Muscle of back (tissue), 11 donors: ENCODE measurements around the gene PPFIA4. TPM values are rescaled to one million over a fixed set of nuclear protein-coding genes. Genes with fewer than 3 reads are reported as not detected.

Source experiments
- DNase-seq, 3 donors: peaks; one replicate each; pipeline versions ENCODE4 v3.0.0 to v3.0.0-alpha.2; 2013
- polyA plus RNA-seq, 10 donors: library from polyadenylated mRNA; unstranded; fragments of 120-200 nt; gene quantifications; one replicate each; pipeline ENCODE4 v1.2.1, GENCODE V29; 2013; ENCODE audit not compliant: insufficient read length in 10 of 10

Gene PPFIA4
- polyA plus RNA-seq, 10 donors, result 19.9 to 68.4 (median 43.9) TPM

DNA sequence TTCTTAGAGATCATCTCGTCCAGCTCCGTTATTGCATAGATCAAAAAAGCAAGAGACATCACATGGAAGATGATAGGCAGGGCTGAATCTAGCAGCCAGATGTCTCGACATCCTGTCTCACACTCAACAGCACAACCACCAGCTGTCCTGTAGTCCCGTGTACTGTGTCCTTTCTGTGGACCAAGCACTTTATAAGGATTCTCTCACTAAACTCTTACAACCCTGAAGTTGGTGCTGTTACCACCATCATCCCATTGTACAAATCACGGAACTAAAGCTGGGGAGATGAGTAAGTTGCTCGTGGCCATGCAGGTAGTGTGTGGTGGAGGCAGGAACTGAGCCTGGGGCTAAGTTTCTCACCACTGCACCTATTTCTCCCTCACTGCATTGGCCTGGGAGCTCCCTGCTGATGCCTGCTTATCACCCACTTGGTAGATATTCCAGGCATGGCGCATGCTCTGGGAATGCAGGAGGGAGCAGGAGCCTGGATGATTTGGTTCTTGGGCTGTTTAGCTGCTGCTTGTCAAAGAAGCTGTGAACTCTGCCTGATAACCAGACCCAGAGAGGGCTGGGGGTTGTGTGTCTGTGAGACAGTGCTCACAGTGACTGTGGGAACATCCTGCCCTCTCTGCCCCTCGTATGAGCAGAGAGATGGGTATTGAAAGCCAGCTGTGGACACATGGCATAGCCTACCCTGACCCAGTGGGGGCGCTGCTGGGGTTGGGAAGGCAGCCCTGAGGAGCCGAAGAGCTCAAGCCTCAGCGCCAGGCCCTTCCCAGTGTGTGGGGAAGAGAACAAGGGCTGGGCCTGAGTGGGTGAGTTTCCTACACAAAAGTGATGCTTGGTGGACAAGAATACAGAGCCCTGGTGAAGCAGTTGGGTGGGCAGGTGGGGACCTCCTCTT lies 13.6 kb downstream of the PPFIA4 start:
- DNase-seq, result no peak

DNA sequence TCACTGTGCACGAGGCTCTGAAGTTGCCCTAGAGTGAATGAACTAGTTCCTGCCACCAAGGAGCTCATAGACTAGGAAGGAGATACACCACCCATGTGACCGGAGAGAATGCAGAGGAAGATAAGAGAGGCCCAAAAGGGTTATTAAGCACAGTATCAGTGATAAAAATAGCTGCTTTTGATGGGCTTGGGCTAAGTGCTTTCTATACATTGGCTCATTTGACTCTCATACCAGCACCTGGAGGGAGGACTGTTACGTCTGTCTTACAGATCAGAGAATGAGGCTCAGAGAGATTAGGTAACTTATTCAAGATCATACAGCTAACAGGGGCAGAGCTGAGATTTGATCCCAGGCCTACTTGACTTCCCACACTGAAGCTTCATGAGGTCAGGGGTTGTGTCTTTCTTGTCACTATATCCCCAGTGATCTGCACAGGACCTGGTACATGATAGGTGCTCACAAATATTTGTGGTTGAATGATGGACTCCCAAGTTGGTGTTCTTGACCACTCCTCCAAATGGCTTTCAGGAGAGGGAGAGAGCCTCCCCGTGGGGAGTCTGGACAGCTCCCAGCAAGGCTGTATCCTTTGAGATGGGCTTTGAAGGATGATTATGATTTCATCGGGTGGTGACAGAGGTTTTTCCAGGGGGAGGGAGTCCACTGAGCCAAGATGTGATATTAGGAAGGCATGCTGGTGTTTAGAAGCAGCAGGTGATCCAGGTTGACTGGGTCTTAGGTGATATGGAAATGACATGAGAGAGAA lies 14.4 kb downstream of the PPFIA4 start:
- DNase-seq, result no peak

DNA sequence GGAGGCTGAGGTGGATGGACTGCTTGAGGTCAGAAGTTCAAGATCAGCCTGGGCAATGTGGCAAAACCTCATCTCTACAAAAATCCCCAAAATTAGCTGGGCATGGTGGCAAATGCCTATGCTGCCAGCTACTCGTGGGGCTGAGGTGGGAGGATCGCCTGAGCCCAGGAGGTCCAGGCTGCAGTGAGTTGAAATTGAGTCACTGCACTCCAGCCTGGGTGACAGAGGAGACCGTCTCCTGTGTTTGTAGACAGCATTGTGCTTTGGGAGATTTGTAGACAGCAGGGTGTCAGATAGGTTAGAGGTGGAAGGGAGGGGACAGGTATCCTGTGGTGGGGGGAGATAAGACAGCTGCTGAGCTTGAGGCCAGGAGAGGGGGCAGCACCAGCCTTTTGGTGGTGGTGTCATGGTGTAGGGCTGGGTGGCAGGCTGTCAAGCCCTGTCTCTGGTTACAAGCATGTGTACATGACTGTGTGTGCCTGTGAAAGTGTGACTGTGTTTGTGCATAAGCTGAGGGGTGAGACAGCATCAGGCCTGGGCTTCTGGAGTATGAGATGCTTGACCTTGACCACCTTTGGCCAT lies 15.2 kb downstream of the PPFIA4 start:
- no peak for DNase-seq

DNA sequence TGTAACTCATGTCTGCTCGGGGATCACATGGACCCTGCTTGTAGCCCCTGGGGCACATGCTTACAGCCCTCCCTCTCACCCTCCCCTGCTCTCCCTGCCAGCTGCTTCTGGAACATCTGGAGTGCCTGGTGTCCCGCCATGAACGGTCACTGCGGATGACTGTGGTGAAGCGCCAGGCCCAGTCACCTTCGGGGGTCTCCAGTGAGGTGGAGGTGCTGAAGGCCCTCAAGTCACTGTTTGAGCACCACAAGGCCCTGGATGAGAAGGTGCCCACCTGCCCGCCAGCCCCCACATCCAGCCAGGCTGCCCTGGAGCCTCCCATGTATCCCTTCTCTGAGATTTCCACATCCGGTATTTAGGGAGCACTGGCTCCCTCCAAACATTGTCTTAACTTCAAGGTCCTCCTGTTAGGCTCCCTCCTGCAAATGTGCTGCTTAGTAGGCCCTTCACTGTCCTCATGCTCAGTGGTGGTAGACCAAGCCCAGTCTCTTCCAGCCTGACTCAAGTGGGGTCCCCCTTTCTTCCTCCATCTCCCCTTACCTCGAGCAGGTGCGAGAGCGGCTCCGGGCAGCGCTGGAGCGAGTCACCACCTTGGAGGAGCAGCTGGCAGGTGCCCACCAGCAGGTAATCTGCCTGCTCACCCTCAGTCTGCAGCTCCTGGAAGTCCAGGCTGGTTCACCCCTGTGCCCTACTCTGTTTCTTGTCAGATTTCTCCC lies 17.7 kb downstream of the PPFIA4 start:
- no peak for DNase-seq

DNA sequence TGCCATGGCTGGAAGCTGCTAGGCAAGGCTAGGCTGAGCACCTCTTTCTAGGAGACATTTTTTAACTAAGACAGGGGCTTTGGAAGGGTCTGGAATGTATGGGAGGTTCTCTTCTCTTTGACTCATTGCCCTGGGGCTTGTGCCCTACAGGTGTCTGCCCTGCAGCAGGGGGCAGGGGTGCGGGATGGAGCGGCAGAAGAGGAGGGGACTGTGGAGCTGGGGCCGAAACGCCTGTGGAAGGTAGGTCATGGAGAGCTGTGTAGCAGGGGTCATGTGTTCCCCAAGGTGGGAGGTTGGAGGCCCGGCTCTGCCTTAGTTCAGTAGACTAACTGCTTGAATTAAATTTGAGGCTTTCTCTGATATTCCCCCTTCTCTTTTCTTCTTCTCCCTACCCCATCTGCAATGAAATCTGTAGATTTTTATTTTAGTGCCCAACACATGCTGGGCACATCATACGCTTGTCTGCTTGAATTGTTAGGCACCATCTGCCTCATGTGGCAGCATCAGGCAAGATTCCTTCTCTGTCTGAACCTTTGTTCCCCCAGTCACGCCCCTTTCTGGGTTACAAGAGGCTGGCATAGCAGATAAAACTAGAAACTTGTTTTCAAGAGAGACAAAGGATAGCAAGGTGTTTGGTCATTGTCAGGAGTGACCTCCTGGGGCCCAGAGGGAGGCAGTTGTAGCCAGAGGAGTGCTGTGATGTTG lies 18.4 kb downstream of the PPFIA4 start:
- DNase-seq, result no peak

DNA sequence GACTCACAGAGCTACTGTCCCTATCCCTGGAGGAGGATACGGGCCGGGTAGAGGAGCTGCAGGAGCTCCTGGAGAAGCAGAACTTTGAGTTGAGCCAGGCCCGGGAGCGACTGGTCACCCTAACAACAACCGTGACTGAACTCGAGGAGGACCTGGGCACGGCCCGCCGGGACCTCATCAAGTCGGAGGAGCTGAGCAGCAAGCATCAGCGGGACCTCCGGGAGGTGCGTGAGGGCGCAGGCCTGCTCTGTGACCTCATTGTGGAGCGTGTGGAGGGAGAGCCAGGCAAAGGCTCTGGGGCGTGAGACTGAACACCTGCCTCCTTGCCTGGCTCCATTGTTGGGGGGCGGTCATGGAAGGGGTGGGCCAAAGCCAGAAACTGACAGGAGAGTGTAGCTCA lies 19.0 kb downstream of the PPFIA4 start:
- DNase-seq, result no peak

DNA sequence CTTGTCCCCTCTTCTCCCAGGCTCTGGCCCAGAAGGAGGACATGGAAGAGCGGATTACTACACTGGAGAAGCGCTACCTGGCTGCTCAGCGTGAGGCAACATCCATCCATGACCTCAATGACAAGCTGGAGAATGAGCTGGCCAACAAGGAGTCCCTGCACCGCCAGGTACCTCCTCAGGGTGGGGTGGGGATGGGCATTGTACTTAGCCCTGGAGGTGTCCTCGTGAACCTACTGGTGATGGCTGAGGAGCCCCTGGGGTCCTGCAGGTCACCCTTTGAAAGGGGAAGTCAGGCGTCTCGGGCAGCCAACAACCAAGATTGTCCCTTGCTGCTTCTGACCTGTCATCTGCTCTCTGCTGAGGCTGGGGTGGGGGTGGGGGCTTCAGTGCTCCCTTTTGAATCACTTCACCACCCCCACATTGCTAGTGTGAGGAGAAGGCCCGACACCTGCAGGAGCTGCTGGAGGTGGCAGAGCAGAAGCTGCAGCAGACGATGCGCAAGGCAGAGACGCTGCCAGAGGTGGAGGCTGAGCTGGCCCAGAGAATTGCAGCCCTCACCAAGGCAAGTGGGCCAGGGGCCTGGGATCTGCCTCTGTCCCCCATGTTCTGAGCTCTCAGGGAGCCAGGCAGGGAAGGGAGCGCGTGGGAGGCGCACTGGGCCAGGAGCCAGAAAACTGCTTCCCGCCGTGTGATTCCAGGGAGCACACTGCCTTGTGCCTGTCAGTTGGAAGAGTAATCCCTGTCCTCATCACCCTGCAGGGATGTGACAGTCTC lies 19.7 kb downstream of the PPFIA4 start:
- peak in 1 of 3 donors; percentile 44 for DNase-seq

DNA sequence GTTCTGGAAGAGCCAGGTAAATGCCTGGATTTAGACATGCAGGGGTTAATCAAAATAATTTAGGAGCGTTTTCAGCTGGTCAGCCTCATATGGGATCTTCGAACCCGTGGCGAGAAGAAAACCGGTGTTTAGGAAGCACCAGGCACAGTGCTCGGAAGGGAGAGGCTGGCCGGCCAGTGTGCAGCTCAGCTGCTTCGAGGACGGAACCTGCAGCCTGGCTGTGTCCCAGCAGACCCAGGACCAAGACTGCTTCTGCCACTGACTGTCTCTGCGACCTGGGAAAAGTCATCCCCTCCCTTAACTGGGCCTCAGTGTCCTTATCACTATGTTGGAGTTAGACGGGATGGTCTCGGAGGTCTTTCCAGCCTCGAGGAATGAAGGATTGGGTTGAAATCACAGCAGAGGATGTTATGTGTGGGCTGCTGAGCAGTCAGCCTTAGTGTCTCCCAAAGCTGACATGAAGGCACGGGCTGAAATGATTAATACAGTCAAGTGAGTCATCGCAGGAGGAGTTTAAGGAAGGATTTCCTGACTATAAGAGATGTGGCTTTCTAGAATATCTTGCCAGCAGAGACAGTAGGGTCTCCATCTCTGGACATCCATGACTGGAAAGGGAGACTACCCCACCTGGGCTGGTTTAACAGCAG lies 20.8 kb downstream of the PPFIA4 start:
- DNase-seq, result peak in 2 of 3 donors; percentile 58 to 62

DNA sequence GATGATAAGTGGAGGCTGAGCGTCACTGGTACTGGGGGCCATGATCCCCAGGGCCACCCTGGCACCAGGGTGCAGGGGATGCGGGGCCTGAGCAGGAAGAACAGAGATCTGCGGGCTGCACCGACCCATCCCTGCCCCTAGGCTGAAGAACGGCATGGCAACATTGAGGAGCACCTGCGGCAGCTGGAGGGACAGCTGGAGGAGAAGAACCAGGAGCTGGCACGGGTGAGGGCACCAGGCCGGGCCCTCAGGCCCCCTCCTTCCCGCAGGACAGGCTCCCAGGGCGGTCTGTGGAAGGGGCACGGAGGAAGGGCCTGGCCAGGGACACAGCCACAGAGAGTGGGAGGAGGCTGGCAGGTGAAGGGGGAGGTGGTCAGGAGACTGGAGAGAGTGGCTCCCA lies 21.8 kb downstream of the PPFIA4 start:
- DNase-seq, result no peak

DNA sequence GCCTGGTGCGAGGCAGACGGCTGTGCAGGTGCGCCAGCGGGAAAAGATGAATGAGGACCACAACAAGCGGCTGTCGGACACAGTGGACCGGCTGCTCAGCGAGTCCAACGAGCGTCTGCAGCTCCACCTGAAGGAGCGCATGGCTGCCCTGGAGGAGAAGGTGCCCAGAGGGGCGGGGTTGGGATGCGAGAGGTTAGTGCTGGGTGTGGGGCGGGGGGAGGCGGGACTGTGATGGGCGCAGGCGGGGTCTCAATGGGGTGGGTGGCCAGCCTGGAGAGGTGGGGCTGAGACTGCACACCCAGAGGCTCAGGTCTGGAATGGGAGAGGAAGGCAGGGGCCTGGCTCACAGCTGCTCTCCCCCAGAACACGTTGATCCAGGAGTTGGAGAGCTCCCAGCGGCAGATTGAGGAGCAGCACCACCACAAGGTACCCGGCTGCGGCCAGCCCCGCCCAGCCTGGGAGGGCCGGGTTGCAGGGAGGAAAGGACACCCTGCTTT lies 22.3 kb downstream of the PPFIA4 start:
- DNase-seq, result no peak

DNA sequence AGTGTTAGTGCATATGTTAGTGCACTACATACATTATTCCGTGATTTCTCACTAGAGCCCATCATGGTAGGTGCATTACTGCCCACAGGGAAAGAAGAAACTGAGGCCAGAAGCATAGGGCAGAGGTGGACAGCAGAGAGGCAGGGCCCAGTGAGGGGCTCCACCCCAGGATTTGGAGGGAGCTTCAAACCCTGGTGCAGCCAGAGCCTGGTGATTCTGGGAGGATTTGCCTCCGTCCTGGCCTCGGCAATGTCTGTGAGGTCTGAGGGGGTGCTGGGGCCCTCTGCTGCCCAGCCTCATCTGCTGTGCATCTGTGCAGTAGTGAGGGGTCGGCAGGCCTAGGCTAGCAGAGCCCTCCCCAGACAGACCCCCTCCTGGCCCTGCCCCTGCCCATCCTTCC lies 22.8 kb downstream of the PPFIA4 start:
- no peak for DNase-seq

DNA sequence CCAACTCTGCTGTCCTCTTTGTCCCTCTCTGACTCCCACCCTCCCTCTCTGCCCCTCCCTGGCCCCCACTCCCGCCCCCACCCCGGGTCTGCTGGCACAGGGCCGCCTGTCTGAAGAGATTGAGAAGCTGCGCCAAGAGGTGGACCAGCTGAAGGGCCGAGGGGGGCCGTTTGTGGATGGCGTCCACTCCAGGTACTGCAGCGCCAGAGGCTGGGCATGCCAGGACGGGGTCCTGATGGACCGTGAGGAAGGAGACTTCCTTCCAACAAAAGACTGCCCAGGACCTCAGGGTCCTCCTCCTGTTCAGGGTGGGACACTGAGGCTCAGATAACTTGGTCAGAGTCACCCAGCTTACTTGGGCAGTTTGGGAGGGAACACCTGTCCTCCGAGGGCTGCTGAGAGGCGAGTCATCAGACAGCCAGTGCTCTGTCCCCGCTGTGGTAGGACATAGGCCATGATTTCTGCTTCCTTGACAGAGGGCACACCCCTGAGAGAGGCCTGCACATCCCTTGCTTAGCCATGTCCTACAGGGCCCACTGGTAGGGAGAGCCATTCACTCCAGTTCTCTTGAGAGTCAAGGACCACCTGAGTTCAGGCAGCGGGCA lies 23.4 kb downstream of the PPFIA4 start:
- DNase-seq, result no peak

DNA sequence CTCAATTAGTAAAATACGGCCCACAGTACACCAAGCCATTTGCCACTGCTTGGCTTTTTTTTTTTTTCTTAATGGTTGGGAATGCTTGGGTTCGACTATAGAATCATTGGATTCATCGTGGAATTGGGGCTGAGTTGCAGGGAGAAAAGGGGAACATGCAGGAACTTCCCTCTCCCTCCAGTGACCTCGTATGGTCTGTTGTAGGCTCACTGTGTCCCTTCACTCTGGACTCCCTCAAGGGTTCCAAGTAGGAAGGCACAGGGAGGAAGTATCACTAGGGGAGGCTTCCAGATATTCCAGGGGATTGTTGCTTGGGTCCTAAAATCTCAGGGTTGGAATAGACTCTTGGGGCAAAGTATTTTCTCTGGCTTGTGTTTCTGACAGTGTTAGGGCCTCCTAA lies 24.5 kb downstream of the PPFIA4 start:
- no peak for DNase-seq

DNA sequence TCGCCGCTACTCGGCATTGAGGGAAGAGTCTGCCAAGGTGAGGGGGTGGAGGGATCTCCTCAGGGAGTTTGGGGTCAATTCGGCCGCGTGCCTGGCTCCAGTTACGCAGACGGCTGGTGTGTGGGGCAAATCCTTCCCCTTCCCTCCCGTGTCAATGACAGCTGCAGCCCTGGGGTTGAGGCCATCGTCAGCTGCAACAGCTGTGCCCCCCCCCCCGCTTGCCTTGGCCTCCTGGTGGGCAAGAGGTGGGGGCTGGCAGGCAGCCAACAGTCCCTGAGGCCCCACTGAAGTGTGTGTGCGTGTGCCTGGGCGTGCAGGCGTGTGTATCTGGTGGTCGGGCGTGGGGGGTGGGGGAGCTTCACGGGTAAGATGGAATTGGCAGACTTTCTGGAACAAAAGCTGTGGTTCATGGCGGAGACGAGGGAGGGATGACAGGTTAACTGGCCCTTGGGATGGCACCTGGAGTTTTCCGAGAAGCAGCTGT lies 25.6 kb downstream of the PPFIA4 start:
- peak; percentile 53 to 82 (median 53) for DNase-seq

DNA sequence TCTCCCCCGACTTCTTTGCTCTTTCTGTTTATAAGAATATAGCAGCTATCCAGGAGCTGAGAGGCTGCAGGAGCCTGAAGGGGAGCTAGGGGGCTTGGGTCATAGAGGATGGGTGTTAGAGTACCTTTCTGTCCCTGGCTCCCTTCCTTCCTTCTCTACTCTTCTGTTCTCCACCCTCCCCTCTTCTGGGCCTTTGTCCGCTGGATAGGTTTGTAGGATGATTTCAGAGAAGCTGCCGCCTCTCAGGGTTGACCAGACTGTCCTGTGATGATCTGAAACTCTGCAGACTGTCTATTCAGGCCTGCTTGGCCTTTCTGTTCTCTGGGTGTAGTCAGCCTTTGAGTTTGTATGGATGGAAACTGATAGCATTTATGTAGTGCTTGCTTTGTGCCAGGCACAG lies 26.3 kb downstream of the PPFIA4 start:
- DNase-seq, result peak in 1 of 3 donors; percentile 26

DNA sequence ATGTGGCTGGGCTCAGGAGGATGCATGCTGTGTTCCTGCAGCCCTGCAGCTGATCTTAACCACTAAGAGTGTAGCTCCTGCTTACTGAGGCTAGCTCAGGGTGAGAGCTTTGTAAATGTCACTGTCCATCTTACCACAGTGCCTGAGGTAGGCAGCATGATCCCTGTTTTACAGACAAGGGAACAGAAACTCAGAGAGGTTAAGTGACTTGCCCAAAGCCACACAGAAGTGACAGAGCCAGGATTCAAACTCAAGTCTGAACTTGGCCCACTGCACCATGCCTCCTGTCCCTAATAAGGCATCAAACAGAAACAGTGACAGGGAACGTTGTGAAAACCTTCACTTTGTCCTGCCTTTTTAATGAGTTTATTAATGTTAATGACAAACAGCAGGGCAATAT lies 27.9 kb downstream of the PPFIA4 start:
- DNase-seq, result no peak

DNA sequence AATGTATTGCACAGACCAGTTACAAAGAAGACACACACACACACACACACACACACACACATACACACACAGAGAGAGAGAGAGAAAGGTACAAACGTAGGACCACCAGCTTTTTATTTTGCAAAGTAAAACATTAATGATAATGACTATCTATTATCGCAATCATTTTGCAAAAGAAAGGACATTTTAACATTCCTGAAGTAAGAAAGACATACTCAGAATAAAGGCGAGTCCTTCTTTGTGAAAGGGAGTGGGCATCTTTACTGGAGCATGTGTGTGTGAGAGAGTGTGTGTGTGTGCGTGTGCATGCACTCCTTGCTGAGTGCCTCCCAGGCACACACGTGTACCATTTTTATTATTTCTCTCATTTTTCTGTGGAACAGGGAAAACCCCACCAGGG lies 28.4 kb downstream of the PPFIA4 start:
- DNase-seq, result no peak

DNA sequence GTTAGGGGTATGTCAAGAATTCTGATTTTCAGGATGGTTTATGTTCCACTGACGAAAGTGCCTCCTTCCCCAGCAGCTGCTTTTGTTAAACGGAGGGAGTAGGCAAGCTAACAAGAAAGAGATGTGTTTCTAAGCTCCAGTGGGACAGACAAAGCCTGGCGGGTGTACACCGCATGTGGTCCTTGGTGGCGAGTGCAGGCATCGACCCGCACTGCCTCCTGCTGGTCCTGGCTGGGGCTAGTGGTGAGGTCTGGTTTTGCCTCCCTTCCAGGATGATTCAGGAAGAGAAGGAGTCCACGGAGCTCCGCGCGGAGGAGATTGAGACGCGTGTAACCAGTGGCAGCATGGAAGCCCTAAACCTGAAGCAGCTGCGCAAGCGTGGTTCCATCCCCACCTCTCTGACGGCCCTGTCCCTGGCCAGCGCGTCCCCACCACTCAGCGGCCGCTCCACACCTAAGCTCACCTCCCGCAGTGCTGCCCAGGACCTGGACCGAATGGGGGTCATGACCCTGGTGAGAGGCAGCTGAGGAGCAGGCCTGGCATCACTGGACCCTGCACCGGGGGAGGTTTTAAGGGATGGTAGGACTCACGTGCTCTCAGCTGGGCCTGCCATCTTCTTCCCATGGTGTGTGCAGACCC lies 29.0 kb downstream of the PPFIA4 start:
- DNase-seq, result no peak

DNA sequence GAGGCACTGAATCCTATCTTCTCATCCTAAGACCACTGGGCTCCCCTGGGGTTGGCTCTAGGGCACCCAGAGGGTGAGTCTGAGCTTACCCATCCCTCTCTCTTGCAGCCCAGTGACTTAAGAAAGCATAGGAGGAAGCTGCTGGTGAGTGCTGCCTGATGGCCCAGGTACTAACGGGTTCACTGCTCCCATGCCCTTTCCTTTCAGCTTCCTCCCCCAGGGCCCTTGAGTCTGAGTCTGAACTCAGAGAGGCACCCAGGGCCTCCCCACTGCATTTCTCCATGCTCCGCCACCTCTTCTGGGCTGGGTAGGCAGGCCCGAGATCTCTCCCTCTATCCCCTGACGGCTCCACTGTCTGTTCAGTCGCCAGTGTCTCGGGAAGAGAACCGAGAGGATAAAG lies 29.7 kb downstream of the PPFIA4 start:
- no peak for DNase-seq
